Glutamatergic neuron (in vitro differentiated cells): Measurements from ENCODE around the gene FOXO4. TPM values are rescaled to one million over a fixed set of nuclear protein-coding genes. Genes with fewer than 3 reads are reported as not detected.

Experiments used
- DNase-seq: peaks from one replicate; pipeline ENCODE4 v3.0.0; 2022
- H3K27ac Mint-ChIP-seq: one replicate; pipeline ENCODE4 v1.8.0; 2020; ENCODE audit warnings: mild to moderate bottlenecking, mixed read lengths, inconsistent platforms; ENCODE audit not compliant: unreplicated experiment
- H3K27me3 Mint-ChIP-seq: one replicate; pipeline ENCODE4 v1.8.0; 2020; ENCODE audit warnings: mild to moderate bottlenecking, moderate library complexity, mixed read lengths, inconsistent platforms; ENCODE audit not compliant: unreplicated experiment
- H3K36me3 Mint-ChIP-seq: one replicate; pipeline ENCODE4 v1.8.0; 2020; ENCODE audit warnings: mild to moderate bottlenecking, mixed read lengths, inconsistent platforms; ENCODE audit not compliant: unreplicated experiment
- H3K4me1 Mint-ChIP-seq: one replicate; pipeline ENCODE4 v1.8.0; 2020; ENCODE audit warnings: mild to moderate bottlenecking, low read depth, mixed read lengths, inconsistent platforms; ENCODE audit not compliant: unreplicated experiment
- H3K4me3 Mint-ChIP-seq: one replicate; pipeline ENCODE4 v1.8.0; 2020; ENCODE audit warnings: mild to moderate bottlenecking, mixed read lengths, inconsistent platforms; ENCODE audit not compliant: unreplicated experiment
- H3K9me3 Mint-ChIP-seq: one replicate; pipeline ENCODE4 v1.8.0; 2020; ENCODE audit warnings: mild to moderate bottlenecking, moderate library complexity, mixed read lengths, inconsistent platforms; ENCODE audit not compliant: unreplicated experiment
- CTCF ChIP-seq: fragments of 200-600 bp; sonication (generic); IDR thresholded peaks from one replicate; pipeline ENCODE4 v1.5.0; 2021; ENCODE audit not compliant: partially characterized antibody, unreplicated experiment
- total RNA-seq: library from RNA; stranded (reverse); fragmentation: NEBNext Ultra II Directional; extraction: Animal tissue kit (Norgen Biotek cat#: 25700); gene quantifications from one replicate; pipeline ENCODE4 v1.2.1, GENCODE V29; 2021; ENCODE audit not compliant: unreplicated experiment

Gene FOXO4
- total RNA-seq, 1 donor from 2014 or later, result 20.2 TPM

GRCh38 chrX:71118032-71118984 is 22.7 kb downstream of the FOXO4 start, which contains the start of gene MED12:
Gene MED12 (plus strand): TSS chrX:71118596. CDS start chrX:71118755, 159 bp downstream.
- DNase-seq, result peak; percentile 88
- Mint-ChIP-seq H3K9me3 (peaks cover 1% of the 10 kb centered on the region), H3K27me3 (peaks cover 5% of the 10 kb centered on the region), H3K4me1 (no peaks in the 10 kb centered on the region), H3K4me3 (peak within 1 kb of the TSS; percentile 81), H3K36me3 (no peaks in the 10 kb centered on the region), H3K27ac (peak within 1 kb of the TSS; percentile 70)
- no peak for TF ChIP-seq CTCF

GRCh38 chrX:71118985-71119535 is 23.4 kb downstream of the FOXO4 start:
- Mint-ChIP-seq H3K27me3 (peaks cover 4% of the 10 kb centered on the region), H3K4me3 (peak overlapping the region; percentile 81), H3K36me3 (no peaks in the 10 kb centered on the region), H3K9me3 (no peaks in the 10 kb centered on the region), H3K27ac (peak overlapping the region; percentile 5), H3K4me1 (no peaks in the 10 kb centered on the region)
- DNase-seq, result no peak
- TF ChIP-seq CTCF, result no peak

- H3K4me1 Mint-ChIP-seq, result peaks cover 12% of the 10 kb centered on the region
- peaks cover 2% of the 10 kb centered on the region for H3K27me3 Mint-ChIP-seq
- TF ChIP-seq CTCF, result no peak
- H3K27ac Mint-ChIP-seq, result no peak overlapping the region
- peaks cover 5% of the 10 kb centered on the region for H3K36me3 Mint-ChIP-seq
- no peak overlapping the region for H3K4me3 Mint-ChIP-seq
- H3K9me3 Mint-ChIP-seq, result peaks cover 8% of the 10 kb centered on the region
- DNase-seq, result no peak
Measured at GRCh38 chrX:71128166-71128833, 32.6 kb downstream of the FOXO4 start.

GRCh38 chrX:71128915-71129765 is 33.5 kb downstream of the FOXO4 start:
- H3K4me3 Mint-ChIP-seq, result peak overlapping the region; percentile 18
- peaks cover 5% of the 10 kb centered on the region for H3K36me3 Mint-ChIP-seq
- H3K9me3 Mint-ChIP-seq, result peaks cover 8% of the 10 kb centered on the region
- peaks cover 2% of the 10 kb centered on the region for H3K27me3 Mint-ChIP-seq
- DNase-seq, result peak; percentile 77
- peak; percentile 70 for TF ChIP-seq CTCF
- peaks cover 12% of the 10 kb centered on the region for H3K4me1 Mint-ChIP-seq
- no peak overlapping the region for H3K27ac Mint-ChIP-seq
